Activated T-helper 1 cell treated with anti-CD3 and anti-CD28 coated beads, Interleukin-12 subunit alpha, Interleukin-12 subunit beta, Interleukin-2, Interleukin-4 antibody, amounts not matched to agents 30 ng/mL and 10 ng/mL and 1 ng/mL, durations not matched to agents 14 hours and 24 hours and 36 hours (primary cell): ENCODE results near the gene SKA1. TPM values are rescaled to one million over a fixed set of nuclear protein-coding genes. Genes with fewer than 3 reads are reported as not detected.

Experiments used
- total RNA-seq: library from RNA; stranded (reverse); gene quantifications from 2 replicates; pipeline ENCODE4 v1.2.3, GENCODE V29; 2022

SKA1 gene
- total RNA-seq, 1 donor from 2014 or later = 23.3 TPM

Other genes starting within 250 kb of the SKA1 start
- gene MYO5B, start 179.9 kb upstream of the SKA1 start, total RNA-seq = 0.12 TPM in 1 of 2 replicates, not detected in the other
- gene CFAP53, start 108.6 kb upstream of the SKA1 start, total RNA-seq = 0.31 and 0.34 TPM in 2 replicates
- gene MBD1, start 93.5 kb upstream of the SKA1 start, total RNA-seq = 94.8 and 95.2 TPM in 2 replicates
- 114 and 117 TPM in 2 replicates for gene CXXC1, start 87.4 kb upstream of the SKA1 start, total RNA-seq
- not detected in 2 replicates for gene MAPK4, start 185.0 kb downstream of the SKA1 start, total RNA-seq